ENCODE results near the gene TSC22D3.
"Not testable (repeated sequence)": the region's sequence is repeated elsewhere in the genome, so short reads cannot be mapped to it uniquely, and the experiment has no call there.

TSC22D3 gene

DNA sequence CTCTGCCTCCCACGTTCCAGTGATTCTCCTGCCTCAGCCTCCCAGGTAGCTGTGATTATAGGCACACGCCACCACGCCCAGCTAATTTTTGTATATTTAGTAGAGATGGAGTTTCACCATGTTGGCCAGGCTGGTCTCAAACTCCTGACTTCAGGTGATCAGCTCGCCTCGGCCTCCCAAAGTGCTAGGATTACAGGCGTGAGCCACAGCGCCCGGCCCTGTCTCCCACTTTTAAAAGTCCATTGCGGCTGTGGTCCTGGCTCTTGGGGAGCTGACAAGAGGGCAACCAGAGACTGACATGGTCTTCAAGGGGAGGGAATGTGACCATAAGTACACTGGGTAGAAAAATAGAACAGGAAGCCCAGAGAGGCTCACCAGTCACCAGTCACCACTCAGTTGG, 104.3 kb downstream of the TSC22D3 start:
- not testable (repeated sequence) for H3K36me3 ChIP-seq (ENCODE audit: control insufficient read depth, insufficient read depth, low read length); H3K4me3 ChIP-seq (ENCODE audit: low read length); H3K9ac ChIP-seq (ENCODE audit: low read length); H3K9me3 ChIP-seq (ENCODE audit: control insufficient read depth, low read length); H3K27me3 ChIP-seq (ENCODE audit: control insufficient read depth, insufficient read depth, low read length)
- peaks cover 27% of the 10 kb centered on the region for H3K4me1 ChIP-seq (ENCODE audit: control insufficient read depth, insufficient read depth, low read length)

DNA sequence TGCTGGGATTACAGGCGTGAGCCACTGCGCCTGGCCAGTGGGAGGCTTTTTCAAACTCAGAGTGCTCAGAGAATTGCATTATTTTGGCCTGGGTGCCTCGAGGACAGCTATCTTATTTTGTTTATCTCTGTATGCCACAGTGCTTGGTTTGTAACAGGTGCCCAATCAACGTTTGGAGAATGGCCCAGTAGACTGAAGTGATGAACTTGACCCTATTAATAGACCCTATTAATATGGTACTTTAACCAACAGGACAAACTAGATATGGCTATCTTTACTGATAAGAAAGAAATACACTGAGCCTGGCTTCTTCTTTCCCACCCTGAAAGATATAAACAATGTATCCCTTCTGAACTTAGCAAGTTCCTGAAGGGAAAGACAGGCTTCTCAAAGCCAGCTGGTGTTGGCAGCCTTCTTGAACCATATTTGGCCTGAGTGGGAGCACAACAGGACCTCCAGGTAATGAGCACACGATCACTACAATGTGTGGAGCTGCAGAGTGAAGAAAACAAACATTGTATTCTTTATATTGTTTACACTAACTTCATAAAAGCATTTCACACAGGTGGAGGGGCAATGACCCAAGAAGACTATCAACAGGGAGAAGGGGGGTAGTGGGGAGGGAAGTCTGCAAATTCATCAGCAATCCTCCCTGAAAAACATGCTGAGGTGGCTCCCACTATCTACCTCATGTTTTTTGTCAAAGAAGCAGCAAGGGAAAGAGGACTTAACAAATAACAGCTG, 105.5 kb downstream of the TSC22D3 start:
- Histone ChIP-seq H3K9ac (ENCODE audit: low read length) (no peak overlapping the region), H3K4me3 (ENCODE audit: low read length) (no peak overlapping the region), H3K27me3 (ENCODE audit: control insufficient read depth, insufficient read depth, low read length) (no peaks in the 10 kb centered on the region), H3K9me3 (ENCODE audit: control insufficient read depth, low read length) (no peaks in the 10 kb centered on the region), H3K4me1 (ENCODE audit: control insufficient read depth, insufficient read depth, low read length) (peaks cover 26% of the 10 kb centered on the region), H3K36me3 (ENCODE audit: control insufficient read depth, insufficient read depth, low read length) (no peaks in the 10 kb centered on the region)

DNA sequence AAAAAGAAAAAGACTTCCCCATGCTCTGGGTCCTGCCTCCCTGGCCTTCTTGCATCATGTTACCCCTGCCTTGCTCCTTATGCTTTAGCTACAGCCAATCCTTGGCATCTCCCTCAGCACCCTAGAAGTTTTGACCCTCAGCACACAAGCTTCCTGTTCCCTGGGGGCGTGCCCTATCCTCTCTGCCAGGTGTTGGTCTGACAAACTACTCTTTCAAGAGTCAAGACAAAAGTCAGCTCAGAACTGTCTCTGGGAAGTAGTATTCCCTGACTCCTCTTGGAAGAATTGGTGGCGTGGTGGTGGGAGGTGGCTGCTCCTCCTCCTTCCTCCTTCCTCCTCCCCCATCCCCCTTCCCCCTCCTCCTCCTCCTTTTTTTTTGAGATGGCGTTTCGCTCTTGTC, 106.3 kb downstream of the TSC22D3 start:
- H3K4me1 ChIP-seq (ENCODE audit: control insufficient read depth, insufficient read depth, low read length), result peaks cover 18% of the 10 kb centered on the region
- H3K27me3 ChIP-seq (ENCODE audit: control insufficient read depth, insufficient read depth, low read length), result no peaks in the 10 kb centered on the region
- no peak overlapping the region for H3K9ac ChIP-seq (ENCODE audit: low read length)
- H3K9me3 ChIP-seq (ENCODE audit: control insufficient read depth, low read length), result no peaks in the 10 kb centered on the region
- H3K4me3 ChIP-seq (ENCODE audit: low read length), result no peak overlapping the region
- no peaks in the 10 kb centered on the region for H3K36me3 ChIP-seq (ENCODE audit: control insufficient read depth, insufficient read depth, low read length)

DNA sequence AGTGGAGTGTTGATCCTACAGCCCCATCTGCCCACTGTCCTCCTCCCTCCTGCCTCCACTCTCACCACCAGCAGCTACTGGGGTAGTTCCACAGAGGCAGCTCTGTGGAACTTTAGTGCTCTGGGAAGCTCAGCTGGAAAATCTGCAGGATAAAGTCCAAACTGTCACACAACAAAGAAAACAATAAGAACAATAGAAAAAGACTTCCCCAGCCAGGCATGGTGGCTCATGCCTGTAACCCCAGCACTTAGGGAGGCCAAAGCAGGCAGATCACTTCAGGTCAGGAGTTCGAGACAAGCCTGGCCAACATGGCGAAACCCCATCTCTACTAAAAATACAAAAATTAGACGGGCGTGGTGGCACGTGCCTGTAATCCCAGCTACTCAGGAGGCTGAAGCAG, 106.9 kb downstream of the TSC22D3 start:
- H3K27me3 ChIP-seq (ENCODE audit: control insufficient read depth, insufficient read depth, low read length); H3K9me3 ChIP-seq (ENCODE audit: control insufficient read depth, low read length); H3K4me3 ChIP-seq (ENCODE audit: low read length); H3K9ac ChIP-seq (ENCODE audit: low read length); H3K36me3 ChIP-seq (ENCODE audit: control insufficient read depth, insufficient read depth, low read length): not testable (repeated sequence)
- H3K4me1 ChIP-seq (ENCODE audit: control insufficient read depth, insufficient read depth, low read length), result peaks cover 15% of the 10 kb centered on the region

DNA sequence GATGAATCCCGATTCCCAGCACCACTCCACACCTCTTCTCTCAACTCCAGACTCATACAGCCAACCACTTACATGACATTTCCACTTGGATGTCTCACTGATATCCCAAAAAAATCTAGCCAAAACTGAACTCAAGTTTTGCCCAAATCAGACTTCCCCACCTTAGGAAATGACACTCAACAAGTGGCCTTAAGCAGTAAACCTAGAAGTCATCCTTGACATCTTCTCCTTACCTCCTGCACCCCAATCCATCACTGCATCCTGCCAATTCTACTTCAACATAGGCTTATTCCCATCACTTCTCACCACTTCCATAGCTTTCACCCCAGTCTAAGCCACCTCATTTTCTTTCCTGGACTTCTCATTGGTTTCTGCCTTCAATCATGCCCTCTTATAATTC, 108.2 kb downstream of the TSC22D3 start:
- Histone ChIP-seq H3K36me3 (ENCODE audit: control insufficient read depth, insufficient read depth, low read length) (no peaks in the 10 kb centered on the region), H3K27me3 (ENCODE audit: control insufficient read depth, insufficient read depth, low read length) (no peaks in the 10 kb centered on the region), H3K4me1 (ENCODE audit: control insufficient read depth, insufficient read depth, low read length) (peaks cover 9% of the 10 kb centered on the region), H3K4me3 (ENCODE audit: low read length) (no peak overlapping the region), H3K9ac (ENCODE audit: low read length) (no peak overlapping the region), H3K9me3 (ENCODE audit: control insufficient read depth, low read length) (no peaks in the 10 kb centered on the region)

DNA sequence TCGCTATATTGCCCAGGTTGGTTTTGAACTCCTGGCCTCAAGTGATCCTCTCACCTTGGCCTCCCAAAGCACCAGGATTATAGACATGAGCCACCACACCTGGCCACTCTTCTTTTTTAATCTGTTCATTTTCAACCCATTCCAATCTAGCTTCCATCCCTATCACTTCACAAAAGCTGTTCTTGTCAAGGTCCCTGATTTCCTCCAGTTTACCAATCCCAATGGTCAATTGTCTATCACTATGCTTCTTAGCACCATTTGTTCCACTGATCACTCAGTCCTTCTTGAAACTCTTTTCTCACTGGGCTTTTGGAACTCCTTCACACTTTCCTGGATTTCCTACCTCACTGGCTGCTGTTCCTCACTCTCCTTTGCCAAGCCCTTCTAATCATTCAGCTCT, 108.7 kb downstream of the TSC22D3 start:
- H3K36me3 ChIP-seq (ENCODE audit: control insufficient read depth, insufficient read depth, low read length), result no peaks in the 10 kb centered on the region
- H3K9ac ChIP-seq (ENCODE audit: low read length), result no peak overlapping the region
- no peaks in the 10 kb centered on the region for H3K9me3 ChIP-seq (ENCODE audit: control insufficient read depth, low read length)
- no peaks in the 10 kb centered on the region for H3K27me3 ChIP-seq (ENCODE audit: control insufficient read depth, insufficient read depth, low read length)
- H3K4me1 ChIP-seq (ENCODE audit: control insufficient read depth, insufficient read depth, low read length), result peaks cover 9% of the 10 kb centered on the region
- H3K4me3 ChIP-seq (ENCODE audit: low read length), result no peak overlapping the region

Data from mucosa of stomach (tissue), 1 donor.